SH-SY5Y (cell line): ENCODE results near the gene CRTAP.

Experiments
- GATA2 ChIP-seq: IDR thresholded peaks from 2 replicates; pipeline ENCODE4 v1.6.1; 2011; ENCODE audit warnings: mild to moderate bottlenecking, low read depth, low read length
- GATA3 ChIP-seq: IDR thresholded peaks from 2 replicates; pipeline ENCODE4 v1.6.1; 2011; ENCODE audit warnings: low read depth, mild to moderate bottlenecking, low read length, moderate library complexity

Gene CRTAP

GRCh38 chr3:33145901-33146580 is 32.2 kb downstream of the CRTAP start:
- TF ChIP-seq GATA3 (no peak), GATA2 (no peak)

- no peak for TF ChIP-seq GATA2
- TF ChIP-seq GATA3: no peak
Measured at GRCh38 chr3:33146791-33147445, 33.1 kb downstream of the CRTAP start.

DNA sequence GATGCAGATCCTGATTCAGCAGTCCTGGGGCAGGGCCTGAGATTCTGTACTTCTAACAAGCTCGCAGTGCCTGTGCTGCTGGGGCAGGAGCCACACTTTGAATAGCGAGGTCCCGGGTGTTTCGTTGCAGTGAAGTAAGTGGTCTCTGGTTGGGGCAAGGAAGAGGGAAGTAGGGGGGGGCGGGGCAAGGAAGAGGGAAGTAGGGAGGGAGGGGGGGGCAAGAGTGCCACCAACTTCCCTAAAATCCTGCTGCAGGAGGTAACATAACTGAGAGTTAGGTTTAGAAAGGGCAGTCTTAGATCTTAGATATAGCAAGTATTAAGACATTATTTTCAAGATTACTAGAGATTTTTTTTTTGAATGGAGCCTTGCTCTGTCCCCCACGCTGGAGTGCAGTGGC is 35.5 kb downstream of the CRTAP start:
- TF ChIP-seq GATA2 (no peak), GATA3 (no peak)

- no peak for TF ChIP-seq GATA2
- TF ChIP-seq GATA3: no peak
Measured at GRCh38 chr3:33152363-33153360, 38.8 kb downstream of the CRTAP start.

GRCh38 chr3:33153782-33154181 is 40.0 kb downstream of the CRTAP start:
- TF ChIP-seq GATA2 (no peak), GATA3 (no peak)

- no peak for TF ChIP-seq GATA3
- no peak for TF ChIP-seq GATA2
Measured at GRCh38 chr3:33155301-33155700, 41.5 kb downstream of the CRTAP start.

GRCh38 chr3:33159234-33159633 is 45.4 kb downstream of the CRTAP start:
- no peak for TF ChIP-seq GATA3
- TF ChIP-seq GATA2: no peak

GRCh38 chr3:33159981-33160380 is 46.2 kb downstream of the CRTAP start:
- TF ChIP-seq GATA2 (no peak), GATA3 (no peak)

GRCh38 chr3:33165372-33165771 is 51.6 kb downstream of the CRTAP start:
- TF ChIP-seq GATA3 (no peak), GATA2 (no peak)

GRCh38 chr3:33166095-33166494 is 52.3 kb downstream of the CRTAP start:
- no peak for TF ChIP-seq GATA2
- no peak for TF ChIP-seq GATA3

GRCh38 chr3:33167284-33167683 is 53.5 kb downstream of the CRTAP start:
- no peak for TF ChIP-seq GATA3
- TF ChIP-seq GATA2: no peak

DNA sequence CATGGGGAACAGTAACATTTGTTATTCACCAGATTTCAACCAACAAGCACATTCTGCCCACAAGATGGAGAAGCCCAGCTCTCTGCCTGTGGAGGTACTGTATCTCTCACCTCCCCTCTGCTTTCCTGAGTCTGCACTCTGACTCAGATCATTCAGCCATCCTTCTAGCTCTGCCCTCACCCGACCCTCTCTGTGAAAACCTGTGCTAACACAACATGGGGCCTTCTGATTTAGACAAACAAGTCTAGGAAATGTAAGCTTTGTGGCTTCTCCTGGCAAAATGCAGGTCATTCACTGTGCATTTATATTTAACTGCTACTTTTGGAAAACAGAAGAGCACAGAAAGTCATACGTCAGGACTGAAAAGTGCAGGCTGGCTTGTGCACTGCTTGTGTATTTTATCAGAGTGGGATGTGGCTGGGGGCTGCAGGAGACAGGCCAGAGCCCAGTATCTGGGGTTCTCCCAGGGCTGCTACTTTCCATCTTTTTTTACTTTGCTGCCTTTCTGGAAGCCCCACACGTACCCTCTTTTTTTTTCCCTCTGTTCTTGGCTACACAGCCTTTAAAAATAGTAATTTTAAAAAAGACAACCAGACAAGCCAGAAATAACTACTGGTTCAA is 54.0 kb downstream of the CRTAP start:
- TF ChIP-seq GATA3 (no peak), GATA2 (no peak)

GRCh38 chr3:33170531-33170930 is 56.7 kb downstream of the CRTAP start:
- TF ChIP-seq GATA2: no peak
- TF ChIP-seq GATA3: no peak

DNA sequence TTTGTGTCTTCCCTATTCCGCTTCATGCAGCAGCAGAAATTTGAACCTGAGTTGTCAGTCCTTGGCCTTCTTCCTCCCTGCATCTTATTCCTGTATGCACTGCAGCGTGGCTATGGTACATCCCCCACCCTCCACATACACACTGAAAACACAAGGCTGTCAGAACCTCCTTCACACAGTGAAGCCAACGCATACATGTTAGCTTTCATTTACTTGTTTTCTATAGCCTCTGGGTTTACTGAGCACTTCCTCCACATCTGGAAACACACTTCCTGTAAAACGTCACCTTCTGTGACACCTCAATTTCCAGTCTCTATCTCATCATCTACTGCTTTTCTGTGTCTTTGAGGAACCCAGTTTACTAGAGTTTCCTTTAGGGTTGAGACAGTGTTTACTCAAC is 57.8 kb downstream of the CRTAP start:
- TF ChIP-seq GATA3 (no peak), GATA2 (no peak)

DNA sequence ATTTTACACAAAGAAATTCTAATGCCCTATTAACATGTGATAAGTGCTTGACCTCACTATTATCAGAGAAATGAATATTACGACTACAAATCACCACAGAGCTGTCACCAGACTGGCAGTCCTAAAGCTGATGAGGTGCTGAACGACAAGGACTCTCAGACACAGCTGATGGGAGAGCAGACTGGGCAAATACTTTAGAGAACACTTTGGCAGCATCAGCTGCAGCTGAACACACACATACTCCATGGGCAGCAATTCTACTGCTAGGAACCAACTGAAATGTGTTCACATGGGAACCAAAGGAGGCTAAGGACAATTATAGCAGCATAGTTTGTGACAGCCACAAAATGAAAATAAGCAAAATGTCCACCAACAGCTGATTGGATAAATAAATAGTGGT is 59.3 kb downstream of the CRTAP start:
- no peak for TF ChIP-seq GATA3
- no peak for TF ChIP-seq GATA2

DNA sequence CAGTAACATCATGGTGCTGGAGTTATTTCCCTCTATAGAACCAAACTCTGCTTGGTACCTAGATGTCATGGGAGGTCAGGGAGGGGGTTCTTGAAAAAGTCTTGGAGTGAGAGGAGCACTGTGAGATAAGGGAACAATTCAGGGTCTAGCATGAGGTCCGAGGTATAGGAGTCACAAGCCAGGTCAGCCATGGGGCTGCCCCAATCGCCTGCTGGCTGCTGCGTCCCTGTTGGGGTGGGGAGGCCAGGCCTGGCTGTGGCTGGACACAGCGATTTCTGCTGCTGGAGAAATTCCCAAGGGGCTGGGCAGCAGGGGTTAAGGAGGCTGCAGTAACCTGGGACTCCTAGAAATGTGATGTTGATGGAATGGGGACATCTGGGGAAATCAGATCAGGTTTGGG is 59.9 kb downstream of the CRTAP start:
- TF ChIP-seq GATA3 (no peak), GATA2 (no peak)
